HL-60/S4 treated with retinoic acid at 250 ng/mL for 4 days and 3 days (cell line): ENCODE measurements around the gene LRRC42.

Source experiments
- in situ Hi-C: fragments of 300-500 bp; cut with MboI; formaldehyde crosslinking; loops from 2 replicates; pipeline ENCODE4 v1.7.0; 2022; ENCODE audit warnings: low sequenced_read_pairs

Gene LRRC42

GRCh38 chr1:53946252-53947171, at the start of gene LRRC42:
Gene LRRC42, plus strand, starts transcription at chr1:53946350. Its CDS starts 5,650 bp downstream, at chr1:53952000.
- in situ Hi-C loops: no loop called here

- in situ Hi-C loops: no loop called here
Measured at GRCh38 chr1:53896635-53897229, 49.4 kb upstream of the LRRC42 start.

- in situ Hi-C loops: no loop called here
Measured at GRCh38 chr1:53899206-53899628, 46.9 kb upstream of the LRRC42 start.

GRCh38 chr1:53899708-53900107, 46.4 kb upstream of the LRRC42 start:
- in situ Hi-C loops: no loop called here

- in situ Hi-C loops: no loop called here
Measured at GRCh38 chr1:53902235-53903138, 43.7 kb upstream of the LRRC42 start.

GRCh38 chr1:53905509-53905908, 40.6 kb upstream of the LRRC42 start:
- in situ Hi-C loops: no loop called here

- in situ Hi-C loops: no loop called here
Measured at GRCh38 chr1:53906121-53906520, 40.0 kb upstream of the LRRC42 start.

GRCh38 chr1:53909946-53910345, 36.2 kb upstream of the LRRC42 start:
- in situ Hi-C loops: no loop called here

- in situ Hi-C loops: no loop called here
Measured at GRCh38 chr1:53911442-53911841, 34.7 kb upstream of the LRRC42 start.

GRCh38 chr1:53913352-53914033, 32.7 kb upstream of the LRRC42 start:
- in situ Hi-C loops: no loop called here

- in situ Hi-C loops: no loop called here
Measured at GRCh38 chr1:53918343-53918742, 27.8 kb upstream of the LRRC42 start.

- in situ Hi-C loops: no loop called here
Measured at GRCh38 chr1:53919675-53920066, 26.5 kb upstream of the LRRC42 start.

GRCh38 chr1:53927376-53927881, 18.7 kb upstream of the LRRC42 start:
- in situ Hi-C loops: no loop called here

GRCh38 chr1:53929246-53929960, 16.7 kb upstream of the LRRC42 start:
- in situ Hi-C loops: no loop called here

- in situ Hi-C loops: no loop called here
Measured at GRCh38 chr1:53930932-53931331, 15.2 kb upstream of the LRRC42 start.

GRCh38 chr1:53931523-53931922, 14.6 kb upstream of the LRRC42 start:
- in situ Hi-C loops: no loop called here

- in situ Hi-C loops: no loop called here
Measured at GRCh38 chr1:53934170-53934765, 11.9 kb upstream of the LRRC42 start.

- in situ Hi-C loops: no loop called here
Measured at GRCh38 chr1:53936430-53936829, 9.7 kb upstream of the LRRC42 start.

- in situ Hi-C loops: no loop called here
Measured at GRCh38 chr1:53938136-53938830, 7.9 kb upstream of the LRRC42 start.
